Stomach (tissue), 4 donors: ENCODE measurements around the gene CRYBA1.

Source experiments
- CTCF ChIP-seq, 7 experiments: fragments of 450-650 bp in 4 of 7; fragments of 200-600 bp in 3 of 7; sonication (generic) in 3 of 7; IDR thresholded peaks; one replicate each; pipeline ENCODE4 v1.5.1; 2016 to 2019; ENCODE audit warnings: antibody characterized with exemption in 7 of 7, control low read depth in 2 of 7, mild to moderate bottlenecking in 1 of 7
- POLR2A ChIP-seq, 4 donors: fragments of 450-650 bp; IDR thresholded peaks; one replicate each; pipeline ENCODE4 v1.6.1; 2016; ENCODE audit warnings: antibody characterized with exemption in 4 of 4, control low read depth in 2 of 4, mild to moderate bottlenecking in 1 of 4, moderate library complexity in 1 of 4

- no peak for TF ChIP-seq CTCF (IDR thresholded peaks at IDR 0.05)
- TF ChIP-seq POLR2A (IDR thresholded peaks at IDR 0.05) = no peak
Measured at GRCh38 chr17:29263916-29264315, 17.3 kb downstream of the CRYBA1 start.
